Left renal cortex interstitium (tissue), 4 donors: ENCODE results near the gene PCED1B. TPM values are rescaled to one million over a fixed set of nuclear protein-coding genes. Genes with fewer than 3 reads are reported as not detected.
"Not testable (repeated sequence)": the region's sequence is repeated elsewhere in the genome, so short reads cannot be mapped to it uniquely, and the experiment has no call there.

ENCODE experiments used
- DNase-seq, 4 donors: peaks; one replicate each; pipeline ENCODE4 v3.0.0-alpha.2; 2013; ENCODE audit warnings: low read depth in 4 of 4, low spot score in 2 of 4, missing footprints in 1 of 4
- polyA plus RNA-seq, 4 donors: library from polyadenylated mRNA; unstranded; fragments of 120-200 nt; gene quantifications; one replicate each; pipeline ENCODE4 v1.2.1, GENCODE V29; 2013; ENCODE audit not compliant: insufficient read length in 4 of 4

The PCED1B gene
- polyA plus RNA-seq, 4 donors = 4.0 to 5.9 (median 4.4) TPM

DNA sequence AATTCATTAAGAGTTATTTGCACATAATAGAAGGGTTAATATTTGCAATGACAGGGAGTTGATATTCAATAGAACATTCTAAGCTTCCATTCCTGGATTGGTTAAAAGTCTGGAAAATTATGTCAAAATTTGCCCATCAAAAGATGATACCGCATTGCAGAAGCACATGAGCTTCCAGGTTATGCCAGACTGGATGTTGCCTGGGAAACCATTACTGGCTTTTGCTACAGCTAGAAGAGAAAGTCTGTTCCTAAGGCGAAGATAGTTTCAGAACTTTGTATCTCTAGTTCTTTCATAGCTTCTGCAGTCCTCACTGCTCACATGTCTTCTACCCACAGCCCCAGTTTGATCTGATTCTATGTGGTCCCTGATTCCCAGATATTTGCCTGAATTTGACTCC, 122.8 kb downstream of the PCED1B start:
- no peak for DNase-seq

DNA sequence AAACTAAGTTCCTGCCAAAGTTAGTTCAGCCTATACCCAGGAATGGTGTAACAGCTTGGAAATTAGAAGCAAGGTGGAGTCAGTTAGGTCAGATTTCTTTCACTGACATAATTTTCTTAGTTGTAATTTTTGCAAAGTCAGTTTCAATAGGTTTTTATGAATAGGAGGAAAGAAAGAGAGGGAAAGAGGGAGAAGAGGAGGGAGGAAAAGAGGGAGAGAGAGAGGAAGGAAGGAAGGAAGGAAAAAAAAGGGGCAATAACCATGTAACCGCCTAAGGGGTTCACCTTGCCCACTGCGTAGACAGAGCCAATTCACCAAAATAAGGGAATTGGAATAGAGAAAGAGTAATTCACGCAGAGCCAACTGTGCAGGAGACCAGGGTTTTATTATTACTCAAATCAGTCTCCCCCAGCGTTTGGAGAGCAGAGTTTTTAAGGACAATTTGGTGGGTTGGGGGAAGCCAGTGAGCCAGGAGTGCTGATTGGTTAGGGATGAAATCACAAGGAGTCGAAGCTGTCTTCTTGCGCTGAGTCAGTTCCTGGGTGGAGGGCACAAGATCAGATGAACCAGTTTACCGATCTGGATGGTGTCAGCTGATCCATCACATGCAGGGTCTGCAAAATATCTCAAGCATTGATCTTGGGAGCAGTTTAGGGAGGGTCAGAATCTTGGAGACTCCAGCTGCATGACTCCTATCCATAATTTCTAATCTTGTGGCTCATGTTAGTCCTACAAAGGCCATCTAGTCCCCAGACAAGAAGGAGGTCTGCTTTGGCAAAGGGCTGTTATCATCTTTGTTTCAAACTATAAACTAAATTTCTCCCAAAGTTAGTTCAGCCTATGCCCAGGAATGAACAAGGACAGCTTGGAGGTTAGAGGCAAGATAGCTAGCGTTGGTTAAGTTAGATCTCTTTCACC, 126.4 kb downstream of the PCED1B start:
- no peak for DNase-seq

DNA sequence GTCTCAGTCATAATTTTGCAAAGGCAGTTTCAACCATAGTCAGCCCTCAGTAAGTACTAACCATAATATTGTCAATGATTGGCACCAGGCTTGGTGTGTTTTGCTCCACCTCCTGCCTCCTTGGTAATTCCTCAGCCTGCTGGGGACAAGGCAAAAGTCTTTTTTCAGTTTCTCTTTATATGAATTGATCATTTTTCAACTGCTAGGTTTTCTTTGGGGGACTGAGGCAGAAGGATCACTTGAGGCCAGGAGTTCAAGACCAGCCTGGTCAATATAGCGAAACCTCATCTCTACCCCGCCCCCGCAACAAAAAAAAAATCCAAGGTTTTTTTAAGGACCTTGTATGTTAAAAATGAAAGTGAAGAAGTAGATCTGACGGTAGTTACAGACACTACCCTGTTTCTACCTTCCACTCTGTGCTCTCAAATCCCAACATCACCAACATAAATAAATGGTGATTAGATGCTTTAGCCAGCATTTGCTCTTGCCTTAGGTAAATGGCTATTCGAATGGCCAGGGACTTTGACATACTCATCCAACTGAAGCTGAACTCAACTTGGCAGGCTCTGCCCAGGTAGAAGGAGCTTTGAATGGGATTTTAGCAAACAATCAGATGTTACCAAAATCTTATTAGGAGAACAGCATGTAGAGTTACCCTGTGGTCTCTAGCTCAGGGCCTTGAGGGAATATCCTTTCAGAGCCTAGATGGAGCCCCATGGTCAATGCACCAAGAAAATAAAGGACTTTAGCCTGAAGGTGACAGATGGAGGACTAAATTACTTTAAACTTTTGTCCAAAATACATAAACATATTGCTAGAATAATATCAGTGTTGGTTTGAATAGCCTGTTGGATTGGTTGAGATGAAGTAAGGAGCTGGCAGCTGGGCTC, 127.3 kb downstream of the PCED1B start:
- no peak for DNase-seq

DNA sequence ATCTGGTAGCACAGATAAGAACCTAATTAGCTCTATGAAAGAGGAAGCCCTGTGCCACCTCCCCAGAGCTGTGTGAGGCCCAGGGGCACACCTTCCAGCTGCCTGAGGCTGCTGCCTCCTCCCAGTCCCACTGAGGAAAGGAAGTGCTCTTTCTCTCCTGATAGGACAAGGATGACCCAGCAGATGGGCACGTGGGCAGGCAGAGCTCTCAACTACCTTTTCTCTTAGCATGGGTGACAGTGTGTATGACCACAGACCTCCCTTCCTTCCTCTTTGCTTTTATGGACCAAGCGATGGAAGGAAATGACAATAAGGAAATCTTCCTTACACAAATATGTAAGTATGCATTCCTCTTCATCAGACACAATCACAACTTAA, 127.9 kb downstream of the PCED1B start:
- no peak for DNase-seq

DNA sequence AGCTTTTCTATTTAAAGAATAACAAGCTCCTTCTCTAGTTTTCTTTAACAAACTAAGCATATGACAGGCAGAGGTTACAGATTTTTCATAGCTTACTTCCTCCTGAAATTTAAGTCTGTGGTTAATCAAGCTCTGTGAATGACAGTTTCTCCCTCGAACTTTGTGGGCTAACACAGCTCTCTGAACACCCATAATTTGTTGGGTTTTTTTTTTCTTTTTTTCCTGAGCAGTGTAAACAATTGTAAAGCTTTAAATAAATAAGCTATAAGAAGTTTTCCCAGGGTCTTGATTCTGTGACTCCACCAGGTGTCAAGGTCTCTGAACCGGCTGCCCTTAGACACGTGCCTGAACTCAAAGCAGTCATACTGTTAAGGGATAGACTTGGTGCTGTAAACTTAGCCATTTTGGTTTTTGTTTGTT, 128.4 kb downstream of the PCED1B start:
- no peak for DNase-seq

DNA sequence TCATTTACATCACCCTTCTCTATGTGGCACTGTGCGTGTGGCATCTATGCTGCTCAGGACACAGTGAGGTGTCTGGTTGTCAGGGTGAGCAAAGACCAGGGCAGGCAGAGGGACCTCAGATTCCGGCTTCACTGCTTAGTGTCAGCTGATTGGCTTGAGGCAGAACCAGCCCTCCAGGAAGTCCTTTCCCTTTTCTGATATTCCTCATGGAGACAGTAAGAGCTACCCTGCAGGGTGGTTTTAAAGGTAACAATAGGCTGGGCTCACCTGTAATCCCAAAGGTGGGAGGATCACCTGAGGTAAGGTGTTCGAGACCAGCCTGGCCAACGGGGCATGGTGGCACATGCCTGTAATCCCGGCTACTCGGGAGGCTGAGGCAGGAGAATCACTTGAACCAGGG, 129.6 kb downstream of the PCED1B start:
- no peak for DNase-seq

DNA sequence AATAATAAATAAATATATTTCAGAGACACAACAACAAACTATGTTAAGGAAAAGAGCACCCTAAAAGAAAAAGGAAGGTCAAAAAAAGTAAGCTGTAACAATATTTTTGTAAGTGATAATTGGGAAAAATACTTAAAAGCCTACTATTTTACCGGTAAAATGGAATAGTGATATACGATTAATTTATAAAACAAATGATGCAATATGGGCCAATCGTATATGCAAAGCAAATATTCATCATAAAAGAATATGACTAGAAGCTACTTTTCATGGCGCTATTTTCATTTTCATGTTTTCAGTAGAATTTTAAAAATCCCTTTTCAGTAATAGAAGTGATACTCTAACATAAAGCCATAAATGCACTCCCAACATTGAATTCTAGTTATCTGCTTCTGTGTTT, 131.4 kb downstream of the PCED1B start:
- DNase-seq = no peak

DNA sequence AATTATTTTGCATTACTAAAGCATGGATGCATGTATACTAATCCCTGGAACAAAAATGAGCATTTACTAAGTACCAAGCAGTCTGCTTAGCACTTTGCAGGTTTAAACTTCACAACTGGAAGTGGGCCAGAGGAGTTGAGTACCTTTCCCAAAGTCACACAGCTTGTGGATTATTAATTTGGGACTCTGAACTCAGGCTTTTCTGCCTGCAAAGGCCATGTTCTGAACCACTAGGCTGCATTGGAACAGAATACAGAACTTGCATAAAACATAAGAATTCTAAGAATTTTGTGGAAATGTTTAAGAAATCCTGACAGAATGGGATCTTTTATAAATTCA, 133.2 kb downstream of the PCED1B start:
- no peak for DNase-seq

DNA sequence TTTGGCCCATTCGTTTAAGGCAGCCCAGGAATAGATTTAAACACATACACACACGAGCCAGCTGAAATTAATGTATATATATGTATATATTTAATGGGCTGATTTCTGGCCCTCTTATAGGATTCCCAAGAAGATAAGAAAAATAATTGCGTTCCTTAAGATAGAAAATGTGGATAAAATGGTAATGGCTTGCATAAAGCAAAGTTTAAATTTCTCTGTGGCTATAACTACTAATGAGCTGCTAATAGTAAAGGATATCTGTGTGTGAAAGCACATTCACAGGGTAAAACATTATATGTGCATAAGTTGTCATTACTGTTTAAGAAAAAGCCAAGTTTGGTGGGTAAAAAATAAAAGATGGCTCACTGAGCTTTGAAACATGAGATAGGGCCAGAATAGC, 134.0 kb downstream of the PCED1B start:
- DNase-seq = no peak

DNA sequence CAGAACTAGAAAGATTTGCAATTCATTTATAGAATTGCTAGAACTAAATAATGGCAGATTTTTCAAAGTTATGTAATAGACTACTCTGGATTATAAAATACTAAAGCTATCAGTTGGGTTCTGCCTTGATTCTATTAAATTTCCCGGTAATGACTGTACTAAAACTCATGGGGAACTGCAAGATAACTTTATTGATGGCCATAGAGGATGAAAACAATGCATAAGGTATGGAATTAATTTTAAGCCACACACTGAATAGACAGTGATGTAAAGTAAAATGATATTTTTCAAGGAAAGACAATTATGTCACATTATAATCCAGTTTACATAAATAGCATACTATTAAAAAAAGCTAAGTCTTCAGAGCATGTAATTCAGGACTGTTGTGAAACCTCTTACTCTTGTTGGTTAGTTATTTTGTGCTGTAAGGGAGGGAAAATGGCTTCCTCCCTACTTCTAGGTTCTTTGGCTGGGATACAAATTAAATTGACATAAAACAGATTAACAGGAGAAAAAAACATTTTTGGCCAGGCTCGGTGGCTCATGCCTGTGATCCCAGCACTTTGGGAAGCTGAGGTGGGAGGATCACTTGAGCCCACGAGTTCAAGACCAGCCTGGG, 134.7 kb downstream of the PCED1B start:
- DNase-seq = no peak

DNA sequence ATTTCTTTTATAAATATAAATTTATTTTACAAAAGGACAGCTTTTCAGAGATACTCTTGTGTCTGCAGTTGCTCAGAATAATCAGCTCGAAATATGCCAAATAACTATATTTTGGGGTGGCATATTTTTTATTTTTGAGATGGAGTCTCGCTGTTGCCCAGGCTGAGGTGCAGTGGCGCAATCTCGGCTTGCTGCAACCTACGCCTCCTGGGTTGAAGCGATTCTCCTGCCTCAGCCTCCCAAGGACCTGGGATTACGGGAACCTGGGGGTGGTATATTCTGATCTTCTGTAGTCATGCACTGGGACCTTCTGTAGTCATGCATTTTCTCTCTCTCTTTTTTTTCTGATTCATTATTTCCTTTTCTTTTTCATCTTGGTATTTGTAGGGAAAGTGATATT, 135.3 kb downstream of the PCED1B start:
- DNase-seq = no peak

DNA sequence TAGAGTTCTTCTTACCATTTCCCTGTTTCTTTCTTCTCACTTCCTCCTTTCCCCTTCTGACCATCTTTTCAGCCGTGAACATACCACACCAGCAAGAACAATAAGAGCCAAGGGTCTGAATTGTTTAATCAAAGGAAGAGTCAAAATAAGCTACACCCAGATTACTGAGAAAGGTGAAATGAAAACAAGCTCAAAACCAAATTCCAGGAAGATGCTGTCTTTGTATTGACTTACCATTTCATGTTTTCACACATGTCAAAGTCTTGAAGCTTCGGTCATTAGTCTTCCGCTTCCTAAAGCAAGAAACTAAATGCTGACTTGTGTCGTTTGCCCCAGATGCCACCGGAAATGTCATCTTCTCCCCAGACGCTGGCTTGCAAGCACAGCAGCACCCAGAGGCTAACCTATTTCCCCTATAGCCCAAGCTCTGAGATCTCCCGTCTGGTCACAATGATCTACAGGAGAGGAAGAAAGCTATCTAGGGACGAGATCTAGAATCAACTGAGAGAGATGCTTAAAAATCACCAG, 136.8 kb downstream of the PCED1B start:
- no peak for DNase-seq

DNA sequence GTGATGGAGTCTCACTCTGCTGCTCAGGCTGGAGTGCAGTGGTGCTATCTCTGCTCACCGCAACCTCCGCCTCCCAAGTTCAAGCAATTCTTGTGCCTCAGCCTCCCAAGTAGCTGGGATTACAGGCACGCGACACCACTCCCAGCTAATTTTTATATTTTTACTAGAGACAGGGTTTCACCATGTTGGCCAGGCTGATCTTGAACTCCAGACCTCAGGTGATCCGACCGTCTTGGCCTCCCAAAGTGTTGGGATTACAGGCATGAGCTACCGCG, 138.1 kb downstream of the PCED1B start:
- DNase-seq = not testable (repeated sequence)

DNA sequence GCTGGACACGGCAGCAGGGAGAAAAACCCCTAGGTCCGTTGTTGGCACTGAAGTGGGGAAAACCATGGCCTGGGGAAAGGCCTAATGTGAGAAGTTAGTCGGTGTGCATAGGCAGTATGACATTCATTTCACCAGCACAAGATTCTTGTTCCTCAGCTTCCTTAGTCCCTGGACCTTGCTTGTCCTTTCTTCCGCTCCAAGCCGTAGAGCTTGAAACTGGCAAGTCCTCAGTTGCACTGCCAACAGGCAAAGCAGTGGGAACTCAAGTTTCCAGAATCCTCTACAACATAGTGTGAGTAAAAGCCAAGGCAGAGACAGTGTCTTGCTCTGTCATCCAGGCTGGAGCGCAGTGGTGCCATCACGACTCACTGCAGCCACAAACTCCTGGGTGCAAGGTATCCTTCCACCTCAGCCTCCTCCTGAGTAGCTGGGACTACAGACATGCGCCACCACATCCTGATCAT, 138.8 kb downstream of the PCED1B start:
- DNase-seq = no peak

DNA sequence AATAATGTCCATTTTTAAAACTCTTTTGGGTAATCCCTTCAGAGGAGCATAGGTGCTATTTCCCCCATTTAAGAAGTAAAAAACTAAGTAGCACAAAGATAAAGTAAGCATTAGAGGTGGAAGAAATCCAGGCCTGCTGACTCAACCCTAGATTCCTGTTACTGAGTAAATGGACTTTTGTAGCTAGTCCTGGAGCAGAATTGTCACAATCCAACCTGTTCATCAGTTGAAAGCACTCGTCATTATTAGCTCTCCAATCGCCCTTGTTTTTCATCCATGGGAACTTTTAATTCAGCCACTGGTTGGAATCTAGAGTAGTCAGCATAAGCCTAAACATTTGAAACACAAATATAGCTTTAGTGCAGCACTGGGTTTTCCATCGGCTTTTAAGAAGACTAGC, 139.8 kb downstream of the PCED1B start:
- no peak for DNase-seq

DNA sequence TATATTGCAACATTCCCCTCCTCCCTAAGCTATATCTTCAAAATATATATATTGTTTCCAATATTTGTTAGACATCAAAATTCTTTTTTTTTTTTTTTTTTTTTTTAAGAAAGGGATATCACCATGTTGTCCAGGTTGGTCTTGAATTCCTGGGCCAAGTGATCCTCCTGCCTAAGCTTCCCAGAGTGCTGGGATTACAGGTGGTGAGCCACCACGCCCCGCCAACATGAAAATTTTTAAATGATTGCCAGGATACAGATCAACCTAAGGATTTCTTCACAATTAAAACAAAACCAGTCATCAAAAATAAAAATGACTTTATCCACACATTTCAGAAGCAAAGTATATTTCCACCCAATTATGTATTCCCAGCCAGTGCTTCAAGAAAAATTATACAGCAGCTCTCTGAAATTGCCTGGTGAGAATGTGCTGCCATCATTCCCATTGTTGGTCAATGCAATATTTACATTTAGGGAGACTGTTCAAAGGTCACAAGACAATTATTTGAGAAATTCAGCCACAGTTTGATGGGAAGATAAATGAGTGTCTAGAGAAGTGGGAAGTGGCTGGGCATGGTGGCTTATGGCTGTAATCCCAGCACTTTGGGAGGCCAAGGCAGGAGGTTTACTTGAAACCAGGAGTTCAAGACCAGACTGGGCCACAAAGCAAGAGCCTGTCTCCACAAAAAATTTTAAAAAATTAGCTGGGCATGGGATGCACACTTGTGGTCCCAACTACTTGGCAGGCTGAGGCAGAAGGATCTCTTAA, 142.0 kb downstream of the PCED1B start:
- DNase-seq = no peak

DNA sequence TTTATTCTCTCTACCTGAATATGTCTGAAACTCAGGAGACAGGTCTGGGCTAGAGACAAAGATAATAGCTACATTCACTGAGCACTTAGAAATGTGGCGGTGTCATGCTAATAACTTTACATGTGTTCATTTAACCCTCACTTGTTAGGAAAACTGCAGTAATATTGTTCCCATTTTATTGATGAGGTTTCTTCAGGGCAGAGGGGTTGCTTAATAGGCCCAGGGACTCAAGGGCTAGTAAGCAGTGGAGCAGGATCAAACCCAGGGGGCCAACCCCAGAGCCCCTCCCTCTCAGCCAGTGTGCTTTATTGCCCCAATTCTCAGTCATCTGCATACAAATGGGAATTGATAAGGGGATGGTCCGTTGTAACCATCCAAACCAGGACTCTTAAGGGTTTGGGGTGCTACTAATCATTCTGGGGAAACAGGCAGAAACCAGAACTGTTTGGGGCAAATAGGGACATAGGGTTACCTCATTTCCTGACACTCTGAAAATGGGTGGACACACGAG, 143.2 kb downstream of the PCED1B start:
- DNase-seq = no peak

DNA sequence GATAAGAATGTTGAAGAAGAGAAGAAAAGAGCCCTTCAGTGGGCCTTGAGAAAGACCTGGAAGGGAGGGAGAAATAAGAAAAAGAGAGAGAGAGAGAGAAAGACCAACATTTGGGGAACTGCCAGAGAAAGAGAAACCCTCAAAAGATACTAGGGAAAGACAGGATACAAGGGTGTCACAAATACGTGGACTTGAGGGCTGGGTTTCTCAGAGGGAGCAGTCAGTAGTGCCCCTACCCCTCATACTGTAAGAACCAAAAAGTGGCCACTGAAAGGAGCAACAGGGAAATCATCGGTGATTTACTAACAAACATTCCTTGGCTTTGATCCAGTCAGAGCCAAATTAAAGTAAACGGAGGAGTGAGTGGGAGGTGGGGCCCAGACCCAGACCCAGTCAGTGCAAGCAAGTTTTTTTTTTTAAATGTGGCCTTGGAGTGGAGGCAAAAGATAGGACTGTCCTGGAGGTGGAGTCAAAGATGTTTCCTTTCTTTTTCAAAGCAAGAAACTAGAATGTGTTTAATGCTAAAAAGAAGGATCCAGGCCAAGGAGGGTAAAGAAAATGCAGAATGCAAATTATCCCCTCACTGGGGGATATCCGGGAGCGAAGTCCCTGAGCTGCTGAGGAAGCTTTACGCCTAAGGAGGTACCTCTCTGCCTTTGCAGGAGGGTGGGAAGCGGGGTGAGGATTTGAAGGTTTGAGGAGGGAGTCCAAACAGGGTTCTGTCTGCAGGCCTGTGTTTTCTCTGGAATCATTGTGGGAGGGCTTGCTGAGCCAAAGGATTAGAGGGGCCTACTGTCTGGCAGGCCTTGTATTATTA, 143.8 kb downstream of the PCED1B start:
- DNase-seq = peak in 1 of 4 donors; percentile 13

DNA sequence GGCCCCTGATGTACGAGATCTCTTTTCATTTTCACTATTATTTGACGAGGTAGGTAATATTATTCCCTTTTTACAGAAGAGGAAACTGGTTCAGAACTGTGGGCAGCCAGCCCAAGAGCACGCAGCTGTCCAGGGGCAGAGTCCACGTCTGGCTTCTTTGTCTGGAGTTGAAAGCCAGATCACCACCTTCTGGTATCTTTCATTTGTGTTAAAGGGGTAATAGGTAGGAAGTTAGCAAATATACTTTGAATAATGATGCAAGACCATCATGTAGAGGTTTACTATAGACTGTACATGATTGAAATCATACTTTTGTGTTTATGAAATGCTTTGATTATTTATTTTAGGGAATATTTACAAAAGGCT, 144.4 kb downstream of the PCED1B start:
- no peak for DNase-seq
